GM10248 (cell line): ENCODE measurements around the gene CDK18.

Experiments
- CTCF ChIA-PET: fragments of 300-600 bp; sonication (Branson Sonifier 250); formaldehyde crosslinking; extraction: SDS; loops from one replicate; lab custom pipeline; 2021; ENCODE audit warnings: antibody characterized with exemption; lab: Yijun Ruan, JAX
- POLR2A ChIA-PET: fragments of 350-650 bp; sonication (Branson Sonifier 250); formaldehyde crosslinking; extraction: SDS; loops from one replicate; lab custom pipeline; 2020; ENCODE audit warnings: antibody characterized with exemption; lab: Yijun Ruan, JAX
- DNase-seq: peaks from one replicate; pipeline ENCODE4 v3.0.0; 2012; ENCODE audit errors: extremely low spot score
- CTCF ChIP-seq: IDR thresholded peaks from 2 replicates; pipeline ENCODE4 v1.5.1; 2012; ENCODE audit warnings: mild to moderate bottlenecking, low read depth; ENCODE audit errors: extremely low read depth, missing control alignments, control extremely low read depth

CDK18 gene

GRCh38 chr1:205567716-205568115 lies 63.2 kb downstream of the CDK18 start:
- CTCF ChIA-PET: no interaction called here
- TF ChIP-seq CTCF: no peak
- DNase-seq: no peak
- POLR2A ChIA-PET: no interaction called here

- DNase-seq: no peak
- ChIA-PET POLR2A (no interaction called here), CTCF (no interaction called here)
- TF ChIP-seq CTCF: no peak
Measured at GRCh38 chr1:205568135-205568468, 63.6 kb downstream of the CDK18 start.

- TF ChIP-seq CTCF: no peak
- ChIA-PET POLR2A (no interaction called here), CTCF (interaction anchor here (1.5 to 4.4 kb wide), 3 partner anchors 20 to 89 kb away, joined by 5 to 19 read pairs (median 12); no protein-coding TSS in a partner anchor)
- no peak for DNase-seq
Measured at GRCh38 chr1:205568469-205569361, 64.2 kb downstream of the CDK18 start.

GRCh38 chr1:205569411-205570172 lies 65.1 kb downstream of the CDK18 start:
- ChIA-PET POLR2A (no interaction called here), CTCF (interaction anchor here (1.0 to 4.4 kb wide), 4 partner anchors 19 to 244 kb away, joined by 3 to 19 read pairs (median 8); no protein-coding TSS in a partner anchor)
- no peak for TF ChIP-seq CTCF
- no peak for DNase-seq

GRCh38 chr1:205570173-205570501 lies 65.7 kb downstream of the CDK18 start:
- CTCF ChIA-PET: interaction anchor here (1.0 to 4.4 kb wide), 5 partner anchors 18 to 245 kb away, joined by 3 to 19 read pairs (median 5); no protein-coding TSS in a partner anchor
- POLR2A ChIA-PET: no interaction called here
- no peak for TF ChIP-seq CTCF
- DNase-seq: no peak

GRCh38 chr1:205570796-205571537 lies 66.5 kb downstream of the CDK18 start:
- CTCF ChIA-PET: interaction anchor here (1.0 to 4.4 kb wide), 8 partner anchors 17 to 87 kb away, joined by 3 to 19 read pairs (median 5); no protein-coding TSS in a partner anchor

More at GRCh38 chr1:205570796-205571537, 66.5 kb downstream of the CDK18 start:
- no peak for TF ChIP-seq CTCF
- POLR2A ChIA-PET: no interaction called here
- DNase-seq: no peak
